Thyroid gland (tissue), 4 donors: ENCODE results near the gene CSK. TPM values are rescaled to one million over a fixed set of nuclear protein-coding genes. Genes with fewer than 3 reads are reported as not detected.

Source experiments
- DNase-seq, 2 donors: peaks; one replicate each; pipeline ENCODE4 v3.0.0-alpha.2; 2019
- H3K27ac ChIP-seq, 3 donors: fragments of 200-600 bp; sonication (generic); 1 replicate in 2 of 3; 2 replicates in 1 of 3; pipeline ENCODE4 v1.5.1; 2016 to 2019; ENCODE audit warnings: mild to moderate bottlenecking in 1 of 3, moderate library complexity in 1 of 3
- H3K27me3 ChIP-seq: fragments of 200-600 bp; sonication (generic); one replicate; pipeline ENCODE4 v1.5.1; 2019
- H3K36me3 ChIP-seq, 2 donors: fragments of 200-600 bp; sonication (generic); one replicate each; pipeline ENCODE4 v1.5.1; 2016 to 2019
- H3K4me1 ChIP-seq, 2 donors: fragments of 200-600 bp; sonication (generic); one replicate each; pipeline ENCODE4 v1.5.1; 2017 to 2019
- H3K4me3 ChIP-seq, 3 donors: fragments of 200-600 bp; sonication (generic); replicated peaks in 1 of 3; 1 replicate in 2 of 3; 2 replicates in 1 of 3; pipeline ENCODE4 v1.5.1; 2016; ENCODE audit warnings: mild to moderate bottlenecking in 1 of 3
- H3K9me3 ChIP-seq: fragments of 200-600 bp; sonication (generic); one replicate; pipeline ENCODE4 v1.5.1; 2017
- POLR2A ChIP-seq, 2 donors: fragments of 450-650 bp; IDR thresholded peaks; one replicate each; pipeline ENCODE4 v1.6.1; 2017; ENCODE audit warnings: antibody characterized with exemption in 2 of 2, mild to moderate bottlenecking in 2 of 2, moderate library complexity in 1 of 2
- WGBS, 2 donors: methylation state at CpG; one replicate each; pipeline ENCODE4 v1.1.5; 2017; 5-methylcytosine and 5-hydroxymethylcytosine counted together
- intact Hi-C: fragments of 100-400 bp; cut with DNase I; formaldehyde crosslinking; loops from one replicate; pipeline ENCODE4 v1.15.1; 2023
- total RNA-seq, 4 donors: library from RNA; depleted of rRNA; stranded (reverse); fragments of >200 nt; gene quantifications; one replicate each; pipeline ENCODE4 v1.2.3, GENCODE V29; 2016
- TF ChIP-seq, protein P1 (sequence below), 6 experiments: fragments of 200-600 bp in 3 of 6; fragments of 450-650 bp in 3 of 6; sonication (generic) in 3 of 6; IDR thresholded peaks; one replicate each; pipeline ENCODE4 v1.5.1; 2016 to 2019; ENCODE audit warnings: antibody characterized with exemption in 6 of 6, mild to moderate bottlenecking in 2 of 6, inconsistent platforms in 1 of 6, moderate library complexity in 1 of 6

CSK gene
- total RNA-seq, 4 donors from 2014 or later, result 18.2 to 24.3 (median 20.3) TPM

DNA sequence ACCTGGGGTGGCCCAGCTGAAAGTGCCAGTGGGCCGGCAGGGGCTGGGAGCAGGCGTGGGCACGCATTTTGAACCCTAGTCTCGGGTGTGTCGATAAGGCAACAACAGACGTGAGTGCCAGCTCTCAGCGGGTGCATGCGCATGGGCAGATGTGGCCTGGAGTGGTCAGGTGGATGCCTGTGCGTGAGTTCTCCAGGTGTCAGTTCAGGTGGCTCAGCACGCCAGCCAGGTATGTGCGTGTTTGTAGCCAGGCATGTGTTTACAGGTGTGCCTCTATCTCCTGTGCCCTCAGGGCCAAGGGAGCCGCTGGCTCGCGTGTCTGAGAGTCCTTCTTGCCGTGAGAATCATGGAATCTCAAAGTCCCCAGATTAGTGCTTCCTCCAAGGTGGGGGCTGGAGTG is 18.5 kb upstream of the CSK start:
- Histone ChIP-seq H3K4me3 (no peak overlapping the region), H3K36me3 (no peaks in the 10 kb centered on the region), H3K27me3 (no peaks in the 10 kb centered on the region), H3K9me3 (no peaks in the 10 kb centered on the region), H3K4me1 (peaks cover 7 to 11% of the 10 kb centered on the region in 2 donors), H3K27ac (no peak overlapping the region)
- intact Hi-C loops, result no loop called here
- 93 to 95% methylated on average over 12 to 15 of the region's 15 CpGs for WGBS, 2 donors
- TF ChIP-seq, protein P1, sequence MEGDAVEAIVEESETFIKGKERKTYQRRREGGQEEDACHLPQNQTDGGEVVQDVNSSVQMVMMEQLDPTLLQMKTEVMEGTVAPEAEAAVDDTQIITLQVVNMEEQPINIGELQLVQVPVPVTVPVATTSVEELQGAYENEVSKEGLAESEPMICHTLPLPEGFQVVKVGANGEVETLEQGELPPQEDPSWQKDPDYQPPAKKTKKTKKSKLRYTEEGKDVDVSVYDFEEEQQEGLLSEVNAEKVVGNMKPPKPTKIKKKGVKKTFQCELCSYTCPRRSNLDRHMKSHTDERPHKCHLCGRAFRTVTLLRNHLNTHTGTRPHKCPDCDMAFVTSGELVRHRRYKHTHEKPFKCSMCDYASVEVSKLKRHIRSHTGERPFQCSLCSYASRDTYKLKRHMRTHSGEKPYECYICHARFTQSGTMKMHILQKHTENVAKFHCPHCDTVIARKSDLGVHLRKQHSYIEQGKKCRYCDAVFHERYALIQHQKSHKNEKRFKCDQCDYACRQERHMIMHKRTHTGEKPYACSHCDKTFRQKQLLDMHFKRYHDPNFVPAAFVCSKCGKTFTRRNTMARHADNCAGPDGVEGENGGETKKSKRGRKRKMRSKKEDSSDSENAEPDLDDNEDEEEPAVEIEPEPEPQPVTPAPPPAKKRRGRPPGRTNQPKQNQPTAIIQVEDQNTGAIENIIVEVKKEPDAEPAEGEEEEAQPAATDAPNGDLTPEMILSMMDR (IDR thresholded peaks at IDR 0.05), result no peak
- TF ChIP-seq POLR2A (IDR thresholded peaks at IDR 0.05), result no peak
- DNase-seq, result no peak

DNA sequence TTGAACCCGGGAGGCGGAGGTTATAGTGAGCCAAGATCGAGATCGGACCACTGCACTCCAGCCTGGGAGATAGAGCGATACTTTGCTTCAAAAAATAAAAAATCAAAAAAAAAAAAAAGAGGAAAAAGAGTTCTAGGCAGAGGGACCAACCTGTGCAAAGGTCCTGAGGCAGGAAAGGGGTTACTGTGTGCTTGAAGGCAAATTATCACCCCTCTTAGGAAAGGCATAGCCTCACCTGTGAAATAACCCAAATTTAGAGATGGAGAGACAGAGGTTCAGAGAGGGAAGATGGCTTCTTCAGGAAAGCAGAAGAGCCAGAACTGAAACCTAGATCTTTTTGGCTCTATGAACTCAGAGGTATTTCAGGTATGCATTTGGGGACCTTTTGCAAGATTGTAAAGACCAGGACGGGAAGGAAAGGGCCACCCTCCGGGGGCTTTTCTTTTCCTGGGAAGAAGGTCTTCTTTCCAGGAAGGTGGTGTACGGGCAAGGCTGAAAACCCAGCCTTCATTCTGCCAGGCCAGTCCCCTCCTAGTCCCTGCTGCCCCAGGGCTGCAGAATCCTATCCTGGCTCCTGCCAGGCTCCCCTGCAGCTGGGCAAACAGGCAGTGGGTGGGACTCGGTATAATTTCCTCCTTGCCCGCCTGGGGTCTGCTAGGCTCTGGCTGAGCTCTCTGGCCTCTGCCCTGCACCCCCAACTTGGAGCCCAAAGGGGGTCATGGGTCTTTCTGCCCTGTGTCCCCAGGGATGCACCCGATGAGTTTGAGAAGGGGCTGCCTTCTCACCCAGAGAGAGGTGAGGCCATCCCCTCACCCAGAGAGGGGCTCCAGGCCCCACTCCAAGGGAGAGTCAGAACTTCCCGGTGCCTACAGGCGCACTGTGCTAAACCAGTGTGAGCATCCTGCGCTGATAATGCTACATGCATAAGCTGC is 14.4 kb upstream of the CSK start:
- DNase-seq, result no peak
- H3K27ac ChIP-seq, result no peak overlapping the region
- no peak overlapping the region for H3K4me3 ChIP-seq
- TF ChIP-seq, protein P1 (IDR thresholded peaks at IDR 0.05), result no peak
- no peak for TF ChIP-seq POLR2A (IDR thresholded peaks at IDR 0.05)
- no peaks in the 10 kb centered on the region for H3K27me3 ChIP-seq
- H3K4me1 ChIP-seq, result peaks cover 5 to 16% of the 10 kb centered on the region in 2 donors
- no peaks in the 10 kb centered on the region for H3K9me3 ChIP-seq
- 87 to 95% methylated on average over 11 to 14 of the region's 14 CpGs for WGBS, 2 donors
- intact Hi-C loops, result loop anchor here (2.0 kb wide), 2 partner anchors 71 to 133 kb away; partner anchors contain the start of gene EDC3
- no peaks in the 10 kb centered on the region for H3K36me3 ChIP-seq

DNA sequence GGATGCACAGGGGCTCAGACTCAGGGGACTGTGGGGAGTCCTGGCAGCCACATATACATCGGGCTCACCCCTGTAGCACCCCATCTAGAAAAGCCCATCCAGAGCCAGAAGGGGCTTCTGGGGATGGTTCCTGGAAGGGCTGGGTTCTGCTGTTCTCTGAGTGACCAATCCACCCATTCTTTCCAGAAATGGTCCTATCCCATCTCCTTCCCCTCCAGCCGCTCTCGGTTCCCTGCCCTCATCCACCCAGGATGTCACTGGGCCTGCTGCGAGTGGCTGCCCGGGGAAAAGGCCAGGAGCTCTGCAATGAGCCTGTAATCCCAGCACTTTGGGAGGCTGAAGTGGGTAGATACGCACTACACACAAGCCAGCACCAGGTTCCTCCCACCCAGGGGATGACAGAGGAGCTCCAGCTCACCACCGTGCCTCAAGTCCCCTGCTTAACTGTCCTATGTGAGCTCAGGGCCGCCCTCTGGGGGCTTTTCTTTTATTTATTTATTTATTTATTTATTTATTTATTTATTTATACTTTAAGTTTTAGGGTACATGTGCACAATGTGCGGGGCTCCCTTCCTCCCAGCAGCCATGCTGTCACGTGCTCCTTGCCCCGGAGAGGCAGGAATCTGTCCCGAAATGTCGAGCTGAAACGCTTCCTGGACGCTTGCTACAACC is 13.6 kb upstream of the CSK start:
- no peaks in the 10 kb centered on the region for H3K36me3 ChIP-seq
- 34 to 36% methylated on average over 15 of the region's 15 CpGs for WGBS, 2 donors
- no peaks in the 10 kb centered on the region for H3K9me3 ChIP-seq
- H3K27ac ChIP-seq, result no peak overlapping the region
- H3K4me1 ChIP-seq, result peaks cover 0 to 8% of the 10 kb centered on the region in 2 donors
- H3K27me3 ChIP-seq, result no peaks in the 10 kb centered on the region
- intact Hi-C loops, result loop anchor here (2.0 kb wide), 2 partner anchors 71 to 133 kb away; partner anchors contain the start of gene EDC3
- no peak for DNase-seq
- no peak overlapping the region for H3K4me3 ChIP-seq
- no peak for TF ChIP-seq POLR2A (IDR thresholded peaks at IDR 0.05)
- TF ChIP-seq, protein P1 (IDR thresholded peaks at IDR 0.05), result no peak

DNA sequence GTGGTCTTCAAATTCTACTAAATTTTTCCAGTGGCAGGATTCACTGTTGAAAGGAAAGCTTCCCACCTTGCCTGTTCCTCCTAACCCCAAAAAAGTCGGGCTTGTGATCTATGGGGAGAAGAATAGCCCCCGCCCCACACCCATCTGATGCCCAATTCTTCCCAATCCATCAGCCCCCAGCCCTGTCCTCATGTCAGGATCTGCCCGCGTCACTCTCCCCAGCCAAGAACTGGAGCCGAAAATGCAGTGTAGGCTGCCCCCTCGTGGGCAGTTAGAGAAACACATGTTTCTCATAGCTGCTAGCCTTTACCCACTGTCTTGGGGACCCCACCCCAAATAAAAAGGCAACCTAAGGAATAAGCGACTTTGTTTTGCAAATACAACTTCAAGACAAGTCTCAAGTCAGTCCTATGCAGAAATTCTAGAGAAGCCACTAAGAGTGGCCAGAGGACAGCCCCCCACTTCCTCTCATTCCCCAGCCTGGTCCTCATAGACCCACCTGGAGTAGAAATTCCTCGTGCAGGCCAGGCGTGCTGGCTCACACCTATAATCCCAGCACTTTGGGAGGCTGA is 13.0 kb upstream of the CSK start:
- WGBS, 2 donors, result 1 to 4% methylated on average over 9 of the region's 9 CpGs
- H3K36me3 ChIP-seq, result no peaks in the 10 kb centered on the region
- peak; percentile 67 to 74 for DNase-seq
- no peaks in the 10 kb centered on the region for H3K9me3 ChIP-seq
- H3K4me3 ChIP-seq, result no peak overlapping the region
- no peaks in the 10 kb centered on the region for H3K27me3 ChIP-seq
- H3K4me1 ChIP-seq, result peaks cover 0 to 8% of the 10 kb centered on the region in 2 donors
- intact Hi-C loops, result loop anchor here (2.0 kb wide), 2 partner anchors 72 to 134 kb away; partner anchors contain the start of gene EDC3
- TF ChIP-seq POLR2A (IDR thresholded peaks at IDR 0.05), result no peak
- TF ChIP-seq, protein P1 (IDR thresholded peaks at IDR 0.05), result peak; percentile 42 to 87 (median 76)
- H3K27ac ChIP-seq, result no peak overlapping the region
